Stimulated activated CD8-positive, alpha-beta memory T cell treated with anti-CD3 and anti-CD28 coated beads, Interleukin-12 subunit alpha, Interleukin-12 subunit beta, amount 100 ng/mL, for 1 hour (primary cell): ENCODE results near the gene EPYC.
"Not testable (repeated sequence)": the region's sequence is repeated elsewhere in the genome, so short reads cannot be mapped to it uniquely, and the experiment has no call there.

Experiments used
- DNase-seq: peaks from one replicate; pipeline ENCODE4 v3.0.0-alpha.2; 2020; ENCODE audit warnings: low read depth

EPYC gene

GRCh38 chr12:90991952-90992465 lies 12.8 kb downstream of the EPYC start:
- DNase-seq, result no peak

DNA sequence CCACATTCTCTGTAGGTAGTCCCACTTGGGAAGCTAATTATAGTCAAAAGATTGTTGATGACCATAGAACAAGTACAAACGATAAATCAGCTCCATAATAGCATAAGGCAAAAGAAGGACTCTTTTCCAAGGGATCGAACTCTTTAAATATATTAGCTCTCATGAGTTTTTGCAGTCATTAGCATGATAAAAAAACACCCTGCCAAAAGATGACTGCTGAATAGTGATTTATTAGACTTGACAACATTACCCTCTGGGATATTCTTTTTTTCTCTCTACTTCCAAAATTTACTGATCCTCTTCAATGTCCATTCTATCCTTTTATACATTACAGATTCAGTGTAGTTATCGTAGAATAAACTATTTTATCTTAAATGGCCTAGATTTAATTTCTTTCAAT lies 14.2 kb downstream of the EPYC start:
- no peak for DNase-seq

- DNase-seq, result no peak
These were observed 15.1 kb downstream of the EPYC start for GRCh38 chr12:90989686-90990111.

GRCh38 chr12:90987520-90987919 lies 17.3 kb downstream of the EPYC start:
- DNase-seq, result no peak

DNA sequence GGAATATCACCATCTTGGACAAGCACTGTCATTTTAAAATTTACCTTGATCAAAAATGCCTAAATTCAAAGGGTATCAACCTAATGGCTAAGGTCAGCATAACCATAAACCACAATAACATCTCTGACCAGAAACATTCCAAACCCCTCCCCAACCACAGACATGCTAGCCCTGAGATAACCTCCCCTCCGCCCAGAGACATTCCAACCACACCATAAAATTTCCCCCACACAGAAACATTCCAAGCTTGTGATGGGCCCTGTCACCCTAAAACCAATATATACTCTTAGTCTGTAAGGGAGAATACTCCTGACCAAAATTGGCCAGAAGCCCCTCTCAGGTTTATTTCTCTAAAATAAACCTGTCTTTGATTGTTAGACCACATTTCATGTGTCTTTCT lies 17.7 kb downstream of the EPYC start:
- no peak for DNase-seq

GRCh38 chr12:90985331-90985730 lies 19.4 kb downstream of the EPYC start:
- not testable (repeated sequence) for DNase-seq

- no peak for DNase-seq
These were observed 20.7 kb downstream of the EPYC start for GRCh38 chr12:90984114-90984513.

DNA sequence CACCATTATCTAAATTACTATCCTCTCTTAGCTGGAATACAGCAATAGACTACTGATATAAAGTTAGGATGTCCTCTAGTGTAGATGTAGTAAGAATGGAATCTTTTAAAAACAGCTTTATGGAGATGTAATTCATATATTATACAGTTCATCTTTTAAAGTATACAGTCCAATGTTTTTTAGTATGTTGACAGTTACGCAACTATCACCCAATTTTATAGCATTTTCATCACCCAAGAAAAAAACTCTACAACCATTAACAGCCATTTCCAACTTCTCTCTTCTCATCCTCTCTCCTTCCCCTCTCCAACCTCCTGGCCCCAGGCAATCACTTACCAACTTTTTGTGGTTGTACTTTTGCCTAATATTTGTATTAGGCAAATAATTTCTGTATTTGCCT lies 22.6 kb downstream of the EPYC start:
- no peak for DNase-seq

DNA sequence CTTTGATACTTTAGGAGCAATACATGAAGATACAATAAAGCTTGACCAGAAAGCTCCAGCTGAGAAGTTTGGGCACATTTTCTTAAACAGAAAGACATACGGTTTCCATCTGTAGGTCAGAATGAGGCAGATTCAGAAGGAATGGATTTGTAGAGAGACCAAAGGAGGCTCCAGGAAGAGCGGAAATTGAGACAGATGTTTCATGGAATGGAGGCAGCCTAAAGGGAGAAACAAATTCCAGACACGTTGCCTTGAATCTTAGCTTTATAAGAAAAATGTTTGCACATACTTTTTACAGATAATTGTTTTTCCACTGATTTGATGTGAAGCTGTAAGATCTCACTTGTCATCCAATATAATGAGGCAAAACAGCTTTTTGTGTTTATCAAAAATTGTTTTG lies 24.8 kb downstream of the EPYC start:
- DNase-seq, result no peak

DNA sequence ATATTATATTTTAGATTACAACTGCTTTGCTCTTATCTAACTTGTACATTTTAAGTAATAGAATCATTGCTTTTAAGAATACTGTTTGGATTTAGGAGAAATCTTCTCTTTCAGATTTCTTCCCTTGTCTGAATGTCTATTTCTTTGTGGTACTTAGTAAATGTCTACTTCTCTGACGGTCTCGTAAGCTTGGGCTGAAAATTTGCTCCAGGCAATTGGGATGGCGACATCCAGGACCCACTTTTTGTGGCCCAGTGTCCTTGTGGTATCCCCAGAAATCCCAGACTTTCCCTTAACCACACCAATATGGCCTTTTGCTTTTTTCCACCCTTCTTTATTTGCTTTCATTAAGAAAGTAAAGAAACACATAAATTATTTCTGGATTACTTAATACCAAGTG lies 25.8 kb downstream of the EPYC start:
- no peak for DNase-seq

DNA sequence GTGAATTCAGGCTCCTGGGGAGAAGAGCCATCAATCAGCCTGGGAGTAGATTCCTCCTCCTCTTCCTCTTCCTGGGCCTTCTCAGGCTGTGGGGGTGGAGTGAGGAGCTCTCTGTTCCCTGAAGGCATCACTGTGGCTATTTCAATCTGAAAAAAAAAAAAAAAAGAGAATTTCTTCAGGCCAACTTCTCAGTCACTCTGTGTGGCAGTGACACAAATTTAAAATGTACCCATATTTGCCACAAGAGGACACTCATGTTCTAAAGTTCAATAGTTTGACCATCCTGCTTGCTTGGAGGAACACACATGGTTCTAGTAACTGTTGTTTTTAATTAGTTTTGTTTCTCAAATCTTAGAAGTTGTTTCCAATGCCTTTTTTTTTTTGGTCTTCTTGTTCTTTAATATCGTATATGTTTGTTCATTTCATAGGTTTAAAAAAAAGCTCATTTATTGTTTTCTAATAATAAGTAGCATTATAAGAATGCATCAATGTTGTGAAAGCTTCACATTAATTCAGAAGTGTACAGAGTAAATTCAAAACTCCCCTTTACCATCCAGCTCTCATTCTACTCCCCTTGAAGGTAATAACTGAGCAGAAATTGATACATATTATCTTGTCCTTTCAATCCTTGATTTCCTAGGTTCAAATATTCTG lies 26.5 kb downstream of the EPYC start:
- no peak for DNase-seq

DNA sequence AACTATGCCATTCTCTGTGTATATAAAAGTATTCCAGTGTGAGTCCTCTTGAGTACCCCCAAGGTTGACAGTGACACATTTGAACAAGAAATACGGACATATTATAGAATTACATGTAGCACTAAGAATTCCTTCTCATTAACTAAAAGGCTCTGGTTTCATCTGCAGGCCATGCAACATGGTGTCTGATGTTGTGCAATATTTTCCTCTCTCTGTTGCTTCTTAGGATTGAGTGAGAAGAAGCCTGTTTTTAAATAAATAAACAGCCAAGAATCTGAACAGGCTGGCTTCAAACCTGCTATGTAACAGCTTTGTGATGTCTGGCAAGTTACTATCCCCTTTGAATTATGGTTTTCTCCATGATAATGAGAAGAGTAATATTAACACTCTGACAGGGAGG lies 27.5 kb downstream of the EPYC start:
- DNase-seq, result no peak

DNA sequence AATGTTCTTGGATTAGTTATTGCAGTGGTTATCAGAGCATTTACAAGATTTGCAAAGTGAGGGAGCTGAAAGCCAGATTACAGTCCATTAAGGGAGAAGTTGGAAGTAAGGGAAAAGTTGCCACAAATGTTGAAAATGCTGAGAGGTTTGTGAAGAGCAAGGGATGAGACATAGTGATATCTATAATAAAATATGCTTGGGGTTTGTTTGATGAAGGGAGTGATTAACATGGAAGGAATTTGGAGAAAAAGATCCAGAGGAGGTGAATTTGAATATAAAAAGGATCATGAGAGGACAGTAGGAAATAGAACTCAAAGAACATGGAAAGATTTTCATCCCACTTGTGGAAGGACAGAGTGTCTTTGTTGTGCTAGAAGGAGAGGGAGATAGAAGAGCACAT lies 30.5 kb downstream of the EPYC start:
- DNase-seq, result no peak

- DNase-seq, result no peak
These were observed 32.5 kb downstream of the EPYC start for GRCh38 chr12:90972226-90972625.

DNA sequence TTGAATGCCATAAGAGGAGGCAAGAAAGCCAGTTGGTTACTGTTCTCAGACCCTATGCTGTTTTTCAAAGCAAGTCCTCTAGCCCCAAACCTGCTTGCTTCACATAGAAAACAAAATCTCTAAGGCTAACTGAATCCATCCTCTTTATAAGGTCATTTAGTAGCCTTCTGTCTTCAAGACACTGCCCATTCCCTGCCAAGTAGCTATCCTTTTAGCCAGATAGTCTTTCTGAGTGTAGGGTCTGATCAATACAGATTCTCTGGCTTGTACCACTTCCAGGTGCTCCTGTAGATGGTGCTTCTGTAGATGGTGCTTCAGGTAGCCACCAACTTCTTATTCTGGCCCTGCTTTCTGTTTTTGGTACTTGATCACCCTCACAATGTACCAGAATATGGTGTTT lies 33.9 kb downstream of the EPYC start:
- no peak for DNase-seq

GRCh38 chr12:90970471-90970870 lies 34.3 kb downstream of the EPYC start:
- DNase-seq, result no peak

GRCh38 chr12:90969851-90970250 lies 34.9 kb downstream of the EPYC start:
- no peak for DNase-seq

GRCh38 chr12:90969346-90969745 lies 35.4 kb downstream of the EPYC start:
- no peak for DNase-seq

- no peak for DNase-seq
These were observed 39.6 kb downstream of the EPYC start for GRCh38 chr12:90965204-90965603.

DNA sequence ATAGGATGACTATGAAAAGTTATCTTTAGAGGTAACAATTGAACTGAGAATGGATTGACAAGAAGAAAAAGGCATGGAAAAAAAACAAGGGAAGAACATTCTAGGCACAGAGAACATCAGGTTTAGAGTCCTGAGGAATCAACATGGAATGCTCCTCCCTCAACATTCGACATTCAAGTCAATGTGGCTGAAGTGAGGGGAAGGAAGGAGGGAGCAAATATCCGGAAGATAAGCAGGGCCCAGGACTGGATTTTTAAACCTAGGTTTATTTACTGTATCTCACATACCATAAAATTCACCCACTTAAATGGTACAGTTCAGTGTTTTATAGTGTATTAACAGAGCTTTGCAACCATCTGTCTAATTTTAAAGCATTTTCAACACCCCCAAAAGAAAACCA lies 40.2 kb downstream of the EPYC start:
- no peak for DNase-seq

- no peak for DNase-seq
These were observed 40.8 kb downstream of the EPYC start for GRCh38 chr12:90963946-90964345.

- DNase-seq, result no peak
These were observed 43.6 kb downstream of the EPYC start for GRCh38 chr12:90961154-90961553.

GRCh38 chr12:90959538-90960139 lies 45.1 kb downstream of the EPYC start:
- DNase-seq, result no peak

DNA sequence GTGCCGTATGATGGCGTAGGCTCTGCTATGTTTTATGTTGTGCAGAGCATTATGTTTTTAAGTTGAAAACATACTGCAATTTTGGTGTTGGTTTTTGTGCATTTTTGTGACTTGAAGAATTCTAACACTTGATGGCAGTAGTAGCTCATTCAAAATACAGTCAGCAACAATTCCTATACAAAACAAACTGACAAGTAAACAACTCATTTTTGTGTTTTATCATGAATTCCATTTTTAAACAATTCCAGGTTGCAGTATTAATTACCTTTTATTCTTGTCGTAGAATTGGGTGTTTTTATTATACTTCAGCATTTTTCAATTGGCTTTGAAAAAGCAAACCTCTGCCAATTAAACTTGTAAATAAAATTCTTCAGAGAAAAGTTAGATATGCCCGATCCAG lies 45.7 kb downstream of the EPYC start:
- DNase-seq, result no peak
